HG03045 (cell line): ENCODE data around the gene ME3.

Experiments used
- ATAC-seq: cut with Tn5 transposase; IDR thresholded peaks from one replicate; pipeline ENCODE4 v1.9.1; 2021; ENCODE audit warnings: mild to moderate bottlenecking, moderate library complexity; ENCODE audit not compliant: unreplicated experiment

The ME3 gene

GRCh38 chr11:86469491-86470388 is 202.7 kb downstream of the ME3 start:
- no peak for ATAC-seq

- ATAC-seq = no peak
These were observed 204.2 kb downstream of the ME3 start for GRCh38 chr11:86468169-86468568.

GRCh38 chr11:86464509-86465221 is 207.8 kb downstream of the ME3 start:
- no peak for ATAC-seq

GRCh38 chr11:86463955-86464354 is 208.5 kb downstream of the ME3 start:
- no peak for ATAC-seq

- no peak for ATAC-seq
These were observed 209.3 kb downstream of the ME3 start for GRCh38 chr11:86463120-86463519.

GRCh38 chr11:86461892-86462291 is 210.5 kb downstream of the ME3 start:
- ATAC-seq = no peak

- no peak for ATAC-seq
These were observed 211.7 kb downstream of the ME3 start for GRCh38 chr11:86460461-86461385.

GRCh38 chr11:86459682-86460460 is 212.5 kb downstream of the ME3 start:
- no peak for ATAC-seq

GRCh38 chr11:86459002-86459385 is 213.4 kb downstream of the ME3 start:
- no peak for ATAC-seq

- ATAC-seq = no peak
These were observed 214.0 kb downstream of the ME3 start for GRCh38 chr11:86458294-86459001.

- ATAC-seq = peak; percentile 71
These were observed 216.1 kb downstream of the ME3 start for GRCh38 chr11:86456075-86456939.

GRCh38 chr11:86453290-86454030 is 219.0 kb downstream of the ME3 start:
- no peak for ATAC-seq

GRCh38 chr11:86449993-86450629 is 222.3 kb downstream of the ME3 start:
- no peak for ATAC-seq

GRCh38 chr11:86447763-86448480 is 224.5 kb downstream of the ME3 start:
- ATAC-seq = no peak

- no peak for ATAC-seq
These were observed 225.5 kb downstream of the ME3 start for GRCh38 chr11:86446924-86447285.

- no peak for ATAC-seq
These were observed 226.1 kb downstream of the ME3 start for GRCh38 chr11:86446163-86446923.
